Measurements from ENCODE around the gene EDARADD. TPM values are rescaled to one million over a fixed set of nuclear protein-coding genes. Genes with fewer than 3 reads are reported as not detected.

Gene EDARADD
- total RNA-seq, 1 experiment from 2014 or later = 0.91 TPM

- ATAC-seq (no peak), DNase-seq (no peak)
- TF ChIP-seq EZH2phosphoT487 (IDR thresholded peaks at IDR 0.05; ENCODE audit: borderline replicate concordance, low read length) (no peak), EZH2 (IDR thresholded peaks at IDR 0.05; ENCODE audit: low read length, unreplicated experiment) (no peak), CTCF (conservative IDR thresholded peaks at IDR 0.05; ENCODE audit: low read depth, low read length) (no peak)
- BruUV-seq (replicated peaks) = no TSS peak
- Histone ChIP-seq H2AFZ (ENCODE audit: low read length) (no peak overlapping the region), H3K9ac (ENCODE audit: low read length) (no peak overlapping the region), H3K27ac (ENCODE audit: low read length) (no peak overlapping the region), H3K36me3 (ENCODE audit: low read depth, low read length) (no peaks in the 10 kb centered on the region), H3F3A (ENCODE audit: low read length, unreplicated experiment) (no peaks in the 10 kb centered on the region), H3K4me2 (ENCODE audit: low read length) (no peak overlapping the region), H3K79me2 (ENCODE audit: low read length) (no peaks in the 10 kb centered on the region), H4K20me1 (ENCODE audit: low read length) (no peaks in the 10 kb centered on the region), H3K9me3 (ENCODE audit: low read length) (no peaks in the 10 kb centered on the region), H3K27me3 (ENCODE audit: low read length) (peaks cover 11% of the 10 kb centered on the region), H3K4me3 (ENCODE audit: low read length) (no peak overlapping the region), H3K9me2 (replicated peaks; ENCODE audit: low read length) (no peaks in the 10 kb centered on the region), H3K4me1 (ENCODE audit: insufficient read depth, low read length) (no peaks in the 10 kb centered on the region)
- CTCF ChIA-PET = no interaction called here
- POLR2A ChIA-PET (ENCODE audit: unreplicated experiment) = no interaction called here
- intact Hi-C loops (cut with micrococcal nuclease) = no loop called here
Measured at GRCh38 chr1:236401698-236402097, 7.6 kb downstream of the EDARADD start.

GRCh38 chr1:236403905-236404696, 10.0 kb downstream of the EDARADD start:
- ATAC-seq (no peak), DNase-seq (no peak)
- H3K27ac ChIP-seq (ENCODE audit: low read length) = no peak overlapping the region
- H3K9ac ChIP-seq (ENCODE audit: low read length) = no peak overlapping the region
- H3K9me3 ChIP-seq (ENCODE audit: low read length) = no peaks in the 10 kb centered on the region
- H3K4me2 ChIP-seq (ENCODE audit: low read length) = no peak overlapping the region
- no peak overlapping the region for H2AFZ ChIP-seq (ENCODE audit: low read length)
- H3F3A ChIP-seq (ENCODE audit: low read length, unreplicated experiment) = no peaks in the 10 kb centered on the region
- H4K20me1 ChIP-seq (ENCODE audit: low read length) = no peaks in the 10 kb centered on the region
- no peaks in the 10 kb centered on the region for H3K9me2 ChIP-seq (replicated peaks; ENCODE audit: low read length)
- H3K4me1 ChIP-seq (ENCODE audit: insufficient read depth, low read length) = no peaks in the 10 kb centered on the region
- H3K4me3 ChIP-seq (ENCODE audit: low read length) = no peak overlapping the region
- intact Hi-C loops (cut with micrococcal nuclease) = no loop called here
- CTCF ChIA-PET = no interaction called here
- no peak for TF ChIP-seq EZH2phosphoT487 (IDR thresholded peaks at IDR 0.05; ENCODE audit: borderline replicate concordance, low read length)
- TF ChIP-seq CTCF (conservative IDR thresholded peaks at IDR 0.05; ENCODE audit: low read depth, low read length) = no peak
- TF ChIP-seq EZH2 (IDR thresholded peaks at IDR 0.05; ENCODE audit: low read length, unreplicated experiment) = no peak
- BruUV-seq (replicated peaks) = no TSS peak
- H3K36me3 ChIP-seq (ENCODE audit: low read depth, low read length) = no peaks in the 10 kb centered on the region
- H3K27me3 ChIP-seq (ENCODE audit: low read length) = peaks cover 13% of the 10 kb centered on the region; the same call in 1 of the 2 replicates
- POLR2A ChIA-PET (ENCODE audit: unreplicated experiment) = no interaction called here
- no peaks in the 10 kb centered on the region for H3K79me2 ChIP-seq (ENCODE audit: low read length)

GRCh38 chr1:236407059-236407458, 13.0 kb downstream of the EDARADD start:
- no peak overlapping the region for H2AFZ ChIP-seq (ENCODE audit: low read length)
- ChIA-PET POLR2A (ENCODE audit: unreplicated experiment) (no interaction called here), CTCF (no interaction called here)
- H3K4me2 ChIP-seq (ENCODE audit: low read length) = no peak overlapping the region
- no peaks in the 10 kb centered on the region for H3K36me3 ChIP-seq (ENCODE audit: low read depth, low read length)
- no peak for TF ChIP-seq EZH2 (IDR thresholded peaks at IDR 0.05; ENCODE audit: low read length, unreplicated experiment)
- TF ChIP-seq CTCF (conservative IDR thresholded peaks at IDR 0.05; ENCODE audit: low read depth, low read length) = no peak
- no peak for TF ChIP-seq EZH2phosphoT487 (IDR thresholded peaks at IDR 0.05; ENCODE audit: borderline replicate concordance, low read length)
- H3K9me3 ChIP-seq (ENCODE audit: low read length) = no peaks in the 10 kb centered on the region
- H3K79me2 ChIP-seq (ENCODE audit: low read length) = no peaks in the 10 kb centered on the region
- no peak overlapping the region for H3K27ac ChIP-seq (ENCODE audit: low read length)
- no peaks in the 10 kb centered on the region for H3K9me2 ChIP-seq (replicated peaks; ENCODE audit: low read length)
- ATAC-seq = no peak
- no peak for DNase-seq
- no peaks in the 10 kb centered on the region for H3K4me1 ChIP-seq (ENCODE audit: insufficient read depth, low read length)
- no TSS peak for BruUV-seq (replicated peaks)
- H3K4me3 ChIP-seq (ENCODE audit: low read length) = no peak overlapping the region
- intact Hi-C loops (cut with micrococcal nuclease) = no loop called here
- H4K20me1 ChIP-seq (ENCODE audit: low read length) = no peaks in the 10 kb centered on the region
- H3K9ac ChIP-seq (ENCODE audit: low read length) = no peak overlapping the region
- no peaks in the 10 kb centered on the region for H3F3A ChIP-seq (ENCODE audit: low read length, unreplicated experiment)
- peaks cover 9% of the 10 kb centered on the region for H3K27me3 ChIP-seq (ENCODE audit: low read length)

Measured in PC-3 (cell line).